Activated naive CD8-positive, alpha-beta T cell treated with anti-CD3 and anti-CD28 coated beads, Interleukin-2, amount 10 ng/mL, durations not matched to agents 7 days and 5 days (primary cell): ENCODE measurements around the gene KLHL29. TPM values are rescaled to one million over a fixed set of nuclear protein-coding genes. Genes with fewer than 3 reads are reported as not detected.
A peak's percentile ranks its signal among the peaks of the same experiment; 100 is the strongest.

Experiments
- ATAC-seq: fragments of 150-1000 bp; cut with Tn5 transposase; one replicate; pipeline ENCODE4 v1.10.0; 2021; ENCODE audit warnings: low read depth, moderate library complexity
- POLR2A ChIA-PET: fragments of 350-600 bp; sonication (Branson Sonifier 250); formaldehyde crosslinking; loops from one replicate; lab custom pipeline; 2021; ENCODE audit warnings: antibody characterized with exemption; lab: Charles Lee
- DNase-seq: peaks from one replicate; pipeline ENCODE4 v3.0.0; 2021
- H3K27ac Mint-ChIP-seq: one replicate; pipeline ENCODE4 v1.8.0; 2022; ENCODE audit warnings: mild to moderate bottlenecking, mixed read lengths
- H3K27me3 Mint-ChIP-seq: one replicate; pipeline ENCODE4 v1.8.0; 2022; ENCODE audit warnings: mild to moderate bottlenecking, moderate library complexity, mixed read lengths
- H3K36me3 Mint-ChIP-seq: one replicate; pipeline ENCODE4 v1.8.0; 2021; ENCODE audit warnings: mild to moderate bottlenecking, mixed read lengths
- H3K4me1 Mint-ChIP-seq: one replicate; pipeline ENCODE4 v1.8.0; 2021; ENCODE audit warnings: mixed read lengths
- H3K4me3 Mint-ChIP-seq: one replicate; pipeline ENCODE4 v1.8.0; 2022; ENCODE audit warnings: mild to moderate bottlenecking, moderate library complexity, mixed read lengths
- H3K9me3 Mint-ChIP-seq: one replicate; pipeline ENCODE4 v1.8.0; 2021; ENCODE audit warnings: mixed read lengths
- total RNA-seq, 2 experiments: library from RNA; stranded (reverse); gene quantifications; one replicate each; pipeline ENCODE4 v1.2.3, GENCODE V29; 2021

KLHL29 gene
- total RNA-seq, 2 experiments from 2014 or later = 1.6 to 1.7 TPM

DNA sequence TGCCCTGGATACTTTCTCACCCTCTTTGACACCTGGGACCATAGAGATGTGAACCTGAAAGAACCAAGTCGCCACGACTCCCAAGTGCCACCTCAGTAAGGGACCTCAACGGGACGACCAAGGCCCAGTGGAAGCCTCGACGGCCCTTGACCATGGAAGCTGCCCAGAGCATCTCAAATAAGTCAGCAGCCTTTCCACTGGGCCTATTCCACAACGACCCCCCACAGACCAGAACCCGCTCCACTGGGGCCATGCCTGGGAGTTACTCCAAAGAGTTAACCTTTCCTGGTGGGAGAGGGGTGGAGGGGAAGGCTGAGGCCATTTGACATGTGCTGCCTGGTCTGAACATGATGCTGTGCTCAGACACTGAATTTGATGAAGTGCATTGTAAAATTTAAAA is 146.9 kb downstream of the KLHL29 start:
- Mint-ChIP-seq H3K27me3 (no peaks in the 10 kb centered on the region), H3K4me3 (peak overlapping the region; percentile 92), H3K9me3 (no peaks in the 10 kb centered on the region), H3K36me3 (peaks cover 2% of the 10 kb centered on the region), H3K4me1 (peaks cover 40% of the 10 kb centered on the region), H3K27ac (peak overlapping the region; percentile 98)
- no peak for ATAC-seq
- no peak for DNase-seq
- POLR2A ChIA-PET = interaction anchor here (0.8 to 1.5 kb wide), 4 partner anchors 11 to 151 kb away, joined by 3 to 4 read pairs (median 4); no protein-coding TSS in a partner anchor

- ATAC-seq (peak; percentile 82), DNase-seq (peak; percentile 68)
- H3K27ac Mint-ChIP-seq = peak overlapping the region; percentile 98
- peaks cover 2% of the 10 kb centered on the region for H3K36me3 Mint-ChIP-seq
- peaks cover 43% of the 10 kb centered on the region for H3K4me1 Mint-ChIP-seq
- POLR2A ChIA-PET = interaction anchor here (0.7 to 1.5 kb wide), 6 partner anchors 9 to 152 kb away, joined by 3 to 4 read pairs (median 3); no protein-coding TSS in a partner anchor
- H3K27me3 Mint-ChIP-seq = no peaks in the 10 kb centered on the region
- H3K4me3 Mint-ChIP-seq = peak overlapping the region; percentile 92
- H3K9me3 Mint-ChIP-seq = no peaks in the 10 kb centered on the region
Observed at GRCh38 chr2:23532391-23533337, 147.7 kb downstream of the KLHL29 start.

GRCh38 chr2:23533338-23533695 is 148.3 kb downstream of the KLHL29 start:
- H3K4me3 Mint-ChIP-seq = peak overlapping the region; percentile 92
- peak overlapping the region; percentile 98 for H3K27ac Mint-ChIP-seq

GRCh38 chr2:23534771-23535170 is 149.8 kb downstream of the KLHL29 start:
- Mint-ChIP-seq H3K4me1 (peaks cover 46% of the 10 kb centered on the region), H3K4me3 (peak overlapping the region; percentile 51), H3K27ac (peak overlapping the region; percentile 40), H3K9me3 (no peaks in the 10 kb centered on the region), H3K36me3 (peaks cover 2% of the 10 kb centered on the region), H3K27me3 (no peaks in the 10 kb centered on the region)
- ATAC-seq = no peak
- POLR2A ChIA-PET = interaction anchor here (0.5 kb wide), 1 partner anchor 392 kb away, joined by 4 read pairs; the partner anchor contains the start of gene ATAD2B
- no peak for DNase-seq

More at GRCh38 chr2:23533338-23533695, 148.3 kb downstream of the KLHL29 start:
- no peak for DNase-seq
- no peaks in the 10 kb centered on the region for H3K27me3 Mint-ChIP-seq
- H3K36me3 Mint-ChIP-seq = peaks cover 2% of the 10 kb centered on the region
- POLR2A ChIA-PET = interaction anchor here (0.8 kb wide), 1 partner anchor 44 kb away, joined by 3 read pairs; no protein-coding TSS in a partner anchor
- H3K9me3 Mint-ChIP-seq = no peaks in the 10 kb centered on the region
- H3K4me1 Mint-ChIP-seq = peaks cover 45% of the 10 kb centered on the region
- ATAC-seq = no peak

- H3K4me1 Mint-ChIP-seq = peaks cover 42% of the 10 kb centered on the region
- H3K9me3 Mint-ChIP-seq = no peaks in the 10 kb centered on the region
- H3K4me3 Mint-ChIP-seq = no peak overlapping the region
- H3K27ac Mint-ChIP-seq = no peak overlapping the region
- H3K36me3 Mint-ChIP-seq = peaks cover 2% of the 10 kb centered on the region
- H3K27me3 Mint-ChIP-seq = no peaks in the 10 kb centered on the region
- ATAC-seq = no peak
- POLR2A ChIA-PET = no interaction called here
- DNase-seq = no peak
Observed at GRCh38 chr2:23536326-23536725, 151.3 kb downstream of the KLHL29 start.

GRCh38 chr2:23537991-23538390 is 153.0 kb downstream of the KLHL29 start:
- no peak for DNase-seq
- H3K4me1 Mint-ChIP-seq = peaks cover 31% of the 10 kb centered on the region
- POLR2A ChIA-PET = no interaction called here
- no peak for ATAC-seq
- no peaks in the 10 kb centered on the region for H3K9me3 Mint-ChIP-seq
- H3K4me3 Mint-ChIP-seq = no peak overlapping the region
- H3K36me3 Mint-ChIP-seq = no peaks in the 10 kb centered on the region
- no peaks in the 10 kb centered on the region for H3K27me3 Mint-ChIP-seq
- H3K27ac Mint-ChIP-seq = no peak overlapping the region

GRCh38 chr2:23538566-23538965 is 153.6 kb downstream of the KLHL29 start:
- POLR2A ChIA-PET = no interaction called here
- no peaks in the 10 kb centered on the region for H3K27me3 Mint-ChIP-seq
- H3K27ac Mint-ChIP-seq = no peak overlapping the region
- ATAC-seq (no peak), DNase-seq (no peak)
- H3K4me3 Mint-ChIP-seq = no peak overlapping the region
- peaks cover 26% of the 10 kb centered on the region for H3K4me1 Mint-ChIP-seq
- H3K36me3 Mint-ChIP-seq = no peaks in the 10 kb centered on the region
- H3K9me3 Mint-ChIP-seq = no peaks in the 10 kb centered on the region

GRCh38 chr2:23540804-23541360 is 155.9 kb downstream of the KLHL29 start:
- no peak for DNase-seq
- Mint-ChIP-seq H3K27me3 (no peaks in the 10 kb centered on the region), H3K4me1 (peaks cover 13% of the 10 kb centered on the region), H3K27ac (no peak overlapping the region), H3K9me3 (no peaks in the 10 kb centered on the region), H3K4me3 (no peak overlapping the region), H3K36me3 (no peaks in the 10 kb centered on the region)
- ATAC-seq = no peak
- POLR2A ChIA-PET = interaction anchor here (0.8 kb wide), 1 partner anchor 8 kb away, joined by 3 read pairs; no protein-coding TSS in a partner anchor

- Mint-ChIP-seq H3K36me3 (no peaks in the 10 kb centered on the region), H3K27ac (no peak overlapping the region), H3K9me3 (no peaks in the 10 kb centered on the region), H3K27me3 (no peaks in the 10 kb centered on the region), H3K4me1 (peaks cover 11% of the 10 kb centered on the region), H3K4me3 (no peak overlapping the region)
- DNase-seq (no peak), ATAC-seq (no peak)
- POLR2A ChIA-PET = interaction anchor here (0.8 kb wide), 1 partner anchor 9 kb away, joined by 3 read pairs; no protein-coding TSS in a partner anchor
Observed at GRCh38 chr2:23541503-23542229, 156.7 kb downstream of the KLHL29 start.

- Mint-ChIP-seq H3K27ac (no peak overlapping the region), H3K36me3 (no peaks in the 10 kb centered on the region), H3K4me1 (peaks cover 7% of the 10 kb centered on the region), H3K27me3 (no peaks in the 10 kb centered on the region), H3K4me3 (no peak overlapping the region), H3K9me3 (no peaks in the 10 kb centered on the region)
- DNase-seq (no peak), ATAC-seq (no peak)
- POLR2A ChIA-PET = interaction anchor here (1.2 kb wide), 1 partner anchor 10 kb away, joined by 4 read pairs; no protein-coding TSS in a partner anchor
Observed at GRCh38 chr2:23542230-23542789, 157.3 kb downstream of the KLHL29 start.

DNA sequence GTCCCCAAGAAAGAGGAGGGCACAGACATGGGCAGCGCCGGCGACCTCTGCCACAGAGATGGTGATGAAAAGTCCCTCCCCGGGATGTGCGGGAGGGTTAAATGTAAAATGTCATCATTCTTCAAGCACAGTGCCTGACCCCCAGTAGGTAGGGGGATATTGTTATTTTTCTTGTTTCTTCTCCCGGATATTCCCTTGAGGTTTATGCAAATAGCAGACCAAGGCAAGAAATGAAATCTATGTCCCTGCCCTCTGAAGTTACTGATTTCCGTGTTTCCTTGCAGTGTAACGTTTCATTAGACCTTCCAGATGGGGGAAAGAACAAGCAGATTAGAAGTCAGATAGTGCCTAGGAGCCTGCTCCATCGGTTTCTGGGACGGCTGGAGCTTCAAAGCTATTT is 158.3 kb downstream of the KLHL29 start:
- peaks cover 5% of the 10 kb centered on the region for H3K4me1 Mint-ChIP-seq
- H3K27ac Mint-ChIP-seq = no peak overlapping the region
- no peaks in the 10 kb centered on the region for H3K36me3 Mint-ChIP-seq
- no peaks in the 10 kb centered on the region for H3K9me3 Mint-ChIP-seq
- POLR2A ChIA-PET = interaction anchor here (1.2 kb wide), 1 partner anchor 11 kb away, joined by 4 read pairs; no protein-coding TSS in a partner anchor
- DNase-seq (no peak), ATAC-seq (no peak)
- no peaks in the 10 kb centered on the region for H3K27me3 Mint-ChIP-seq
- H3K4me3 Mint-ChIP-seq = no peak overlapping the region

GRCh38 chr2:23543728-23544127 is 158.7 kb downstream of the KLHL29 start:
- Mint-ChIP-seq H3K27ac (no peak overlapping the region), H3K4me3 (no peak overlapping the region), H3K36me3 (no peaks in the 10 kb centered on the region), H3K27me3 (no peaks in the 10 kb centered on the region), H3K9me3 (no peaks in the 10 kb centered on the region), H3K4me1 (peaks cover 4% of the 10 kb centered on the region)
- ATAC-seq = no peak
- POLR2A ChIA-PET = no interaction called here
- DNase-seq = no peak
